Fibroblast of lung (primary cell): ENCODE measurements around the gene EFNB3. TPM values are rescaled to one million over a fixed set of nuclear protein-coding genes. Genes with fewer than 3 reads are reported as not detected.

Source experiments
- DNase-seq, 2 donors: peaks; one replicate each; pipeline versions ENCODE4 v3.0.0 to v3.0.0-alpha.2; 2010; ENCODE audit warnings: low read depth in 2 of 2
- H2AFZ ChIP-seq: 2 replicates; pipeline ENCODE4 v1.5.1; 2012; ENCODE audit warnings: low read length, control low read depth, inconsistent platforms
- H3K27ac ChIP-seq: 2 replicates; pipeline ENCODE4 v1.5.1; 2011; ENCODE audit warnings: low read length, control low read depth; ENCODE audit not compliant: insufficient read depth
- H3K27me3 ChIP-seq: 2 replicates; pipeline ENCODE4 v1.5.1; 2011; ENCODE audit warnings: mild to moderate bottlenecking, low read length; ENCODE audit not compliant: control insufficient read depth, insufficient read depth
- H3K36me3 ChIP-seq: 2 replicates; pipeline ENCODE4 v1.5.1; 2011; ENCODE audit warnings: low read length; ENCODE audit not compliant: control insufficient read depth, insufficient read depth
- H3K4me1 ChIP-seq: 2 replicates; pipeline ENCODE4 v1.5.1; 2011; ENCODE audit warnings: low read length; ENCODE audit not compliant: control insufficient read depth, insufficient read depth; ENCODE audit errors: extremely low read depth
- H3K4me2 ChIP-seq: 2 replicates; pipeline ENCODE4 v1.5.1; 2011; ENCODE audit warnings: low read length, control low read depth; ENCODE audit not compliant: insufficient read depth; ENCODE audit errors: extremely low read depth
- H3K4me3 ChIP-seq, 4 experiments: fragments of 200-600 bp in 1 of 4; sonication (generic) in 1 of 4; replicated peaks in 1 of 4; 2 replicates each; pipeline ENCODE4 v1.5.1; 2011 to 2016; ENCODE audit warnings: low read length in 4 of 4, low read depth in 3 of 4, mild to moderate bottlenecking in 3 of 4, control low read depth in 2 of 4, inconsistent platforms in 1 of 4, mixed read lengths in 1 of 4; ENCODE audit not compliant: insufficient read depth in 1 of 4; ENCODE audit errors: control extremely low read depth in 1 of 4
- H3K79me2 ChIP-seq: 2 replicates; pipeline ENCODE4 v1.5.1; 2012; ENCODE audit warnings: mild to moderate bottlenecking, low read length, inconsistent platforms; ENCODE audit not compliant: control insufficient read depth, insufficient read depth
- H3K9ac ChIP-seq: 2 replicates; pipeline ENCODE4 v1.5.1; 2011; ENCODE audit warnings: mild to moderate bottlenecking, low read length, control low read depth; ENCODE audit not compliant: insufficient read depth
- H3K9me3 ChIP-seq: 2 replicates; pipeline ENCODE4 v1.5.1; 2012; ENCODE audit warnings: low read depth, low read length; ENCODE audit not compliant: control insufficient read depth, insufficient read depth
- H4K20me1 ChIP-seq: 2 replicates; pipeline ENCODE4 v1.5.1; 2011; ENCODE audit warnings: low read length; ENCODE audit not compliant: control insufficient read depth, insufficient read depth; ENCODE audit errors: extremely low read depth
- CTCF ChIP-seq, 2 donors: IDR thresholded peaks in 1 of 2; conservative IDR thresholded peaks in 1 of 2; 1 replicate in 1 of 2; 2 replicates in 1 of 2; pipeline ENCODE4 v1.5.1; 2011 to 2012; ENCODE audit warnings: low read length in 2 of 2, control low read depth in 1 of 2, inconsistent platforms in 1 of 2, low read depth in 1 of 2, mild to moderate bottlenecking in 1 of 2
- EZH2 ChIP-seq: IDR thresholded peaks from 2 replicates; pipeline ENCODE4 v1.5.1; 2012; ENCODE audit warnings: low read length, control low read depth, mild to moderate bottlenecking; ENCODE audit errors: missing control alignments
- polyA plus RNA-seq, 2 donors: library from polyadenylated mRNA; depleted of rRNA in 1 of 2; stranded (reverse) in 1 of 2; unstranded in 1 of 2; fragments of >200 nt; gene quantifications; 2 replicates each; pipeline ENCODE4 v1.2.1, GENCODE V29; 2011 to 2012; ENCODE audit warnings: missing spikeins in 1 of 2
- total RNA-seq: library from RNA; depleted of rRNA; stranded (reverse); fragments of >200 nt; gene quantifications from 2 replicates; pipeline ENCODE4 v1.2.1, GENCODE V29; 2014

The EFNB3 gene
- total and polyA plus RNA-seq, 2 donors (not counting 1 experiment from before 2014, with no cell fraction given): 0.33 to 3.7 TPM

DNA sequence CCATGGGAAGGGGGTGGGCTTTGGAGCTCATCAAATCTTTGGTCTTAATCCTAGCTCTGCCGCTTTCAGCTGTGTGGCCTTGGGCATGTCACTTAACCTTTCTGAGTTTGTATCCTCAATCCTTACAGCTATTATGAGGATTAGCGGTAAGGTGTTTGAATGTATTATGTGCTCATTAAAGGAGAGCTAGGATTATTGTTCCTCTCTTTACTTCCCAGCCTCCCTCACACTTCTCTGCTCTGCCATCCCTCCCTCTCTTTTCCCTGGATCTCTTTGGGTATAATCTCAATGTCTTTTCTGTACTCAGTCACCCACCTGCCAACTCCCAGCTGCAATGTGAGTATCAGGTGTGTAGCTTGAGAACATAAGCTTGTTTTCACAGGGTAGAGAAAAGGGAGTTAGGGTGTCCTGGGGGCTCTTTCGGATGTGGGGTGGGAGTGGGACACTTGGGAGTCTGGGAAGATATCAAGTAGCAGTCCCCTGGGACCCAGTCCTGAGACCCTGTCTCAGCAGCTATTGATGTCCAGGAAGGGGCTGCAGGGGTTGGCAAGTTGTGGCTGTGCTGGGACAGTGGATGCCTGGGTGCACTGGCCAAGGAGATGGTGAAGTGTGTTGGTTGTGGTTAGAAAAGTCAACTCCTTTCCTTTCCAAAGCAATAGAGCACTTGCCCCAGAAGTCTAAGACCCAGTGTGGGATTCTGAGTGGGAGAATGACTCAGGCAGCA, 1.8 kb downstream of the EFNB3 start:
- Histone ChIP-seq H3K4me3 (no peak overlapping the region), H4K20me1 (no peaks in the 10 kb centered on the region), H3K27ac (no peak overlapping the region), H3K4me1 (peaks cover 4% of the 10 kb centered on the region), H3K36me3 (no peaks in the 10 kb centered on the region), H3K79me2 (no peaks in the 10 kb centered on the region), H2AFZ (no peak overlapping the region), H3K4me2 (no peak overlapping the region), H3K27me3 (peaks cover 29% of the 10 kb centered on the region), H3K9ac (no peak overlapping the region), H3K9me3 (no peaks in the 10 kb centered on the region)
- no peak for DNase-seq
- TF ChIP-seq EZH2 (no peak), CTCF (conservative IDR thresholded peaks at IDR 0.05 in 1 of 2, IDR thresholded peaks at IDR 0.05 in 1 of 2; ENCODE audit: low read depth in 1 of 2, low read length in 2 of 2) (no peak)

- Histone ChIP-seq H3K4me3 (no peak overlapping the region), H3K27me3 (peaks cover 35% of the 10 kb centered on the region), H3K9me3 (no peaks in the 10 kb centered on the region), H3K27ac (no peak overlapping the region), H3K36me3 (no peaks in the 10 kb centered on the region), H3K9ac (no peak overlapping the region), H2AFZ (no peak overlapping the region), H4K20me1 (no peaks in the 10 kb centered on the region), H3K4me1 (peaks cover 4% of the 10 kb centered on the region), H3K4me2 (no peak overlapping the region), H3K79me2 (no peaks in the 10 kb centered on the region)
- DNase-seq: no peak
- TF ChIP-seq EZH2 (no peak), CTCF (conservative IDR thresholded peaks at IDR 0.05 in 1 of 2, IDR thresholded peaks at IDR 0.05 in 1 of 2; ENCODE audit: low read depth in 1 of 2, low read length in 2 of 2) (no peak)
Observed at GRCh38 chr17:7707446-7707845, 2.4 kb downstream of the EFNB3 start.

DNA sequence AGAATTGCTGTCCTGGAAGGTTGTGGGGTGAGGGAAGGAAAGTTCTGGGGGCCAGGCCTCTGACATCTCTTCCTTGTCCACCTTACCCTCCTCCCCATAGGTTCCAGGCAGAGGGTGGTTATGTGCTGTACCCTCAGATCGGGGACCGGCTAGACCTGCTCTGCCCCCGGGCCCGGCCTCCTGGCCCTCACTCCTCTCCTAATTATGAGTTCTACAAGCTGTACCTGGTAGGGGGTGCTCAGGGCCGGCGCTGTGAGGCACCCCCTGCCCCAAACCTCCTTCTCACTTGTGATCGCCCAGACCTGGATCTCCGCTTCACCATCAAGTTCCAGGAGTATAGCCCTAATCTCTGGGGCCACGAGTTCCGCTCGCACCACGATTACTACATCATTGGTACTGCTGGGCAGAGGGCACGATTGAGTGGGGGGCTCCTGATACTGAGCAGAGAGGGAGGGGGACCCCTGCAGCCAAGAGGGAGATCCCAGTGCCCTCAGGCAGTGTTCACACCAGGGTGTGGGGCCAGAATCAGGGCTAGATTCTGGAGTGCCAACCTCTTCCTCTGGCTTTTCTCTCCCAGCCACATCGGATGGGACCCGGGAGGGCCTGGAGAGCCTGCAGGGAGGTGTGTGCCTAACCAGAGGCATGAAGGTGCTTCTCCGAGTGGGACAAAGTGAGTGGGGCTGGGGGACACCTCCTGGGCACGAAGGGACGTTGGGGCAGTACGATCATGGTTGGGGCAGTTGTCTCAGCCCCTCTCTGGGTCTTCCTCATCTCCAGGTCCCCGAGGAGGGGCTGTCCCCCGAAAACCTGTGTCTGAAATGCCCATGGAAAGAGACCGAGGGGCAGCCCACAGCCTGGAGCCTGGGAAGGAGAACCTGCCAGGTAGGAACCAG, 3.1 kb downstream of the EFNB3 start:
- Histone ChIP-seq H3K36me3 (no peaks in the 10 kb centered on the region), H2AFZ (no peak overlapping the region), H3K4me2 (no peak overlapping the region), H4K20me1 (no peaks in the 10 kb centered on the region), H3K27ac (no peak overlapping the region), H3K9me3 (no peaks in the 10 kb centered on the region), H3K79me2 (no peaks in the 10 kb centered on the region), H3K9ac (no peak overlapping the region), H3K4me3 (no peak overlapping the region), H3K27me3 (peaks cover 38% of the 10 kb centered on the region), H3K4me1 (peaks cover 4% of the 10 kb centered on the region)
- TF ChIP-seq EZH2 (no peak), CTCF (conservative IDR thresholded peaks at IDR 0.05 in 1 of 2, IDR thresholded peaks at IDR 0.05 in 1 of 2; ENCODE audit: low read depth in 1 of 2, low read length in 2 of 2) (no peak)
- no peak for DNase-seq
